Stimulated activated CD4-positive, alpha-beta T cell treated with anti-CD3 and anti-CD28 coated beads, Interleukin-15, amount 100 ng/mL, for 48 hours (primary cell): ENCODE data around the gene NENF.
"Not testable (repeated sequence)": the region's sequence is repeated elsewhere in the genome, so short reads cannot be mapped to it uniquely, and the experiment has no call there.

Experiments used
- DNase-seq, 2 donors: peaks; one replicate each; pipeline ENCODE4 v3.0.0-alpha.2; 2020; ENCODE audit warnings: low read depth in 2 of 2

NENF gene

GRCh38 chr1:212432661-212433576 is at the start of gene NENF:
Gene NENF, plus strand, starts transcription at chr1:212432920. Its CDS starts 24 bp downstream, at chr1:212432944.
- DNase-seq: peak; percentile 44 to 76

- no peak for DNase-seq
Observed at GRCh38 chr1:212386029-212386428, 46.7 kb upstream of the NENF start.

- no peak for DNase-seq
Observed at GRCh38 chr1:212388985-212389716, 43.6 kb upstream of the NENF start.

GRCh38 chr1:212395678-212396437 is 36.9 kb upstream of the NENF start:
- not testable (repeated sequence) for DNase-seq

- DNase-seq: no peak
Observed at GRCh38 chr1:212396638-212397037, 36.1 kb upstream of the NENF start.

- DNase-seq: no peak
Observed at GRCh38 chr1:212397171-212397570, 35.5 kb upstream of the NENF start.

- no peak for DNase-seq
Observed at GRCh38 chr1:212401042-212401441, 31.7 kb upstream of the NENF start.

GRCh38 chr1:212401838-212402582 is 30.7 kb upstream of the NENF start:
- no peak for DNase-seq

GRCh38 chr1:212402666-212403321 is 29.9 kb upstream of the NENF start:
- no peak for DNase-seq

- no peak for DNase-seq
Observed at GRCh38 chr1:212410231-212410820, 22.4 kb upstream of the NENF start.

GRCh38 chr1:212412374-212412773 is 20.3 kb upstream of the NENF start:
- DNase-seq: no peak

GRCh38 chr1:212413902-212414327 is 18.8 kb upstream of the NENF start:
- no peak for DNase-seq

GRCh38 chr1:212414328-212415106 is 18.2 kb upstream of the NENF start, which contains the start of gene PACC1:
Gene PACC1, minus strand, starts transcription at chr1:212414886. Its CDS starts 129 bp downstream, at chr1:212414757.
- DNase-seq: peak; percentile 83 to 87

- DNase-seq: no peak
Observed at GRCh38 chr1:212415107-212415841, 17.4 kb upstream of the NENF start.

- no peak for DNase-seq
Observed at GRCh38 chr1:212421165-212421564, 11.6 kb upstream of the NENF start.

GRCh38 chr1:212423879-212424278 is 8.8 kb upstream of the NENF start:
- no peak for DNase-seq

- no peak for DNase-seq
Observed at GRCh38 chr1:212428496-212428895, 4.2 kb upstream of the NENF start.

- no peak for DNase-seq
Observed at GRCh38 chr1:212430416-212430815, 2.3 kb upstream of the NENF start.

- no peak for DNase-seq
Observed at GRCh38 chr1:212430955-212431394, 1.7 kb upstream of the NENF start.
